ENCODE measurements around the gene ERP44.

DNA sequence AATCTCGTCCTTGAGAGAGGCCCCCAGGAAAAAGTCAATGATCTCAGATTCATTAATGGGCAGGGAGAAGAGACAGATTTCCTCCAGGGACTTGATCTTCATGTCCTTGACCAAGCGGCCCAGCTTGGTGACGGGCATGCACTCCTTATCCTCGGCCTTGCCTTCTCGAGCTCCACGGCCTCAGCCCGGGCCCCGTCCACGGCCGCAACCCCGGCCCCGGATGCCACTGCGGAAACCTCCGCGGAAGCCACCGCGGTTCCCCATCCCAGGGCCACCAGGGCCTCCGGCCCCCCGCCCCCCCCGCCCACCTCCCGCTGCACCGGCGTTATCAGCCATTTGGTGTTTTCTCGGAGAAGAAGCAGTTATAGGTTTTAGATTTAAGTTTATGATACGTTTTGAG, 18.5 kb upstream of the ERP44 start:
- TF ChIP-seq, protein P1, sequence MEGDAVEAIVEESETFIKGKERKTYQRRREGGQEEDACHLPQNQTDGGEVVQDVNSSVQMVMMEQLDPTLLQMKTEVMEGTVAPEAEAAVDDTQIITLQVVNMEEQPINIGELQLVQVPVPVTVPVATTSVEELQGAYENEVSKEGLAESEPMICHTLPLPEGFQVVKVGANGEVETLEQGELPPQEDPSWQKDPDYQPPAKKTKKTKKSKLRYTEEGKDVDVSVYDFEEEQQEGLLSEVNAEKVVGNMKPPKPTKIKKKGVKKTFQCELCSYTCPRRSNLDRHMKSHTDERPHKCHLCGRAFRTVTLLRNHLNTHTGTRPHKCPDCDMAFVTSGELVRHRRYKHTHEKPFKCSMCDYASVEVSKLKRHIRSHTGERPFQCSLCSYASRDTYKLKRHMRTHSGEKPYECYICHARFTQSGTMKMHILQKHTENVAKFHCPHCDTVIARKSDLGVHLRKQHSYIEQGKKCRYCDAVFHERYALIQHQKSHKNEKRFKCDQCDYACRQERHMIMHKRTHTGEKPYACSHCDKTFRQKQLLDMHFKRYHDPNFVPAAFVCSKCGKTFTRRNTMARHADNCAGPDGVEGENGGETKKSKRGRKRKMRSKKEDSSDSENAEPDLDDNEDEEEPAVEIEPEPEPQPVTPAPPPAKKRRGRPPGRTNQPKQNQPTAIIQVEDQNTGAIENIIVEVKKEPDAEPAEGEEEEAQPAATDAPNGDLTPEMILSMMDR (IDR thresholded peaks at IDR 0.05; ENCODE audit: poor library complexity): no peak
- TF ChIP-seq EZH2 (IDR thresholded peaks at IDR 0.05; ENCODE audit: borderline replicate concordance) (no peak), EZH2phosphoT487 (IDR thresholded peaks at IDR 0.05; ENCODE audit: low read depth, severe bottlenecking, unreplicated experiment) (no peak)

Data from hepatocyte (in vitro differentiated cells).